Measurements from ENCODE around the gene SOX9.
"Not testable (repeated sequence)": the region's sequence is repeated elsewhere in the genome, so short reads cannot be mapped to it uniquely, and the experiment has no call there.

The SOX9 gene

DNA sequence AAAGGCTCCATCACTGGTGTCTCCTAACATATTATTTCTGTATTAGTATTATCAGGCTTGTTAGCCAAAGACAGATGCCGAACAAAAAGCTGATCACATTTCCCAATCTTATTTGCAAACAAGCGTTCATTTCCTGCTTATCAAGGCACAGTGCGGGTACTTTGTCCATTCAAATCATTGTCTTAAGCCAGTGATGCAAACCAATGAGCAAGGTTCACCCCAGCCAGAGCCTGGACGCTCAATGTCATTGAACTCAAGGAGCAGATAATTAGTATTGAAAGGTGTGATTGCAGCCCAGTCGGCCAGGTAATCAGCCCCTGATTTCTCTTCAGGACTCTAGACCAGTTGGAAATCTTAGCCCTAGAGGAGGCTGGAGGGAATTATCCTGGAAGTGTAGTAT lies 20.4 kb upstream of the SOX9 start:
- no peak for DNase-seq
- no peak for TF ChIP-seq GATA1 (IDR thresholded peaks at IDR 0.05; ENCODE audit: low read depth, low read length)
- no peak for TF ChIP-seq POLR2A (IDR thresholded peaks at IDR 0.05; ENCODE audit: low read length)

DNA sequence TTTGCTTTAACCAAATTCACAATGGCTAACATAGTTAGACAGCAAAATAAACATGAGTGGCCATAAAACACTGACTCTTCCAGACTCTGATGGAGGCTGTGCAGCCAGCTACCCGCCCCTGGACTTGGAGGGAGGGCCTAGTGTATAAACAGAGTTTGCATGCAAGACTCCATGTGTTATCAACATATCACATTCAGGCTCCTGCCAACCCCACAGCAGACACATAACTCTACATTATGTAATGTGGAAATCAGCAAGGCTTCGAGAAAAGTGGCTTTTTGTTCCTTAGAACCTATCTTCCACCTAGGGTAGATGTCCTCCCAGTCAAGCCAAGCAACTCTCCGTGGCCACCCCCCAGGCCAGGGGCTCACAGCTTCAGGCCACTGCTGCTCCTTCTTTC lies 19.3 kb upstream of the SOX9 start:
- TF ChIP-seq GATA1 (IDR thresholded peaks at IDR 0.05; ENCODE audit: low read depth, low read length) (no peak), POLR2A (IDR thresholded peaks at IDR 0.05; ENCODE audit: low read length) (no peak)

GRCh38 chr17:72102366-72102765 lies 18.5 kb upstream of the SOX9 start:
- no peak for DNase-seq
- TF ChIP-seq GATA1 (IDR thresholded peaks at IDR 0.05; ENCODE audit: low read depth, low read length): no peak
- TF ChIP-seq POLR2A (IDR thresholded peaks at IDR 0.05; ENCODE audit: low read length): no peak

More for the DNA sequence above, 19.3 kb upstream of the SOX9 start:
- DNase-seq: no peak

GRCh38 chr17:72104164-72104862 lies 16.5 kb upstream of the SOX9 start:
- no peak for DNase-seq
- no peak for TF ChIP-seq GATA1 (IDR thresholded peaks at IDR 0.05; ENCODE audit: low read depth, low read length)
- TF ChIP-seq POLR2A (IDR thresholded peaks at IDR 0.05; ENCODE audit: low read length): no peak

- TF ChIP-seq POLR2A (IDR thresholded peaks at IDR 0.05; ENCODE audit: low read length) (no peak), GATA1 (IDR thresholded peaks at IDR 0.05; ENCODE audit: low read depth, low read length) (no peak)
- no peak for DNase-seq
Measured at GRCh38 chr17:72104863-72105234, 16.0 kb upstream of the SOX9 start.

GRCh38 chr17:72107100-72107499 lies 13.7 kb upstream of the SOX9 start:
- no peak for DNase-seq
- no peak for TF ChIP-seq GATA1 (IDR thresholded peaks at IDR 0.05; ENCODE audit: low read depth, low read length)

GRCh38 chr17:72110231-72110941 lies 10.4 kb upstream of the SOX9 start:
- TF ChIP-seq GATA1 (IDR thresholded peaks at IDR 0.05; ENCODE audit: low read depth, low read length): no peak
- DNase-seq: no peak

DNA sequence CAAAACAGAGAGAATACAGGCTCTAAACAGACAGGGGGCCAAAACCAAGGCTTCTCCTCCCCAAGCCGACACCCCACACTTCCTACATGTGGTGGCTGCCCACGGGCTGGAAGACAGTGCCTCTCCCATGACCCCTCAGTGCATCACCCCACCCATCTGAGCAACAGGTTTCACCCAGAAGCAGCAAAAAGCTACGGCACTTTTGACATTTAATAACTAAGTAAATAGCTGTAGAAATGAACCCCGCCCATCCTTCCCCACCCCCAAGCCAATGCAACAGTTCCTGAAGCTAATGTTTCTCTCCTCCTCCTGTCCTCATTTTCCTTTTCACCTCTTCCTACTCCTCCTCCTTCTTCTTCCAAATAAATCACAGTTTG lies 9.9 kb upstream of the SOX9 start:
- no peak for DNase-seq
- no peak for TF ChIP-seq GATA1 (IDR thresholded peaks at IDR 0.05; ENCODE audit: low read depth, low read length)
- TF ChIP-seq POLR2A (IDR thresholded peaks at IDR 0.05; ENCODE audit: low read length): no peak

DNA sequence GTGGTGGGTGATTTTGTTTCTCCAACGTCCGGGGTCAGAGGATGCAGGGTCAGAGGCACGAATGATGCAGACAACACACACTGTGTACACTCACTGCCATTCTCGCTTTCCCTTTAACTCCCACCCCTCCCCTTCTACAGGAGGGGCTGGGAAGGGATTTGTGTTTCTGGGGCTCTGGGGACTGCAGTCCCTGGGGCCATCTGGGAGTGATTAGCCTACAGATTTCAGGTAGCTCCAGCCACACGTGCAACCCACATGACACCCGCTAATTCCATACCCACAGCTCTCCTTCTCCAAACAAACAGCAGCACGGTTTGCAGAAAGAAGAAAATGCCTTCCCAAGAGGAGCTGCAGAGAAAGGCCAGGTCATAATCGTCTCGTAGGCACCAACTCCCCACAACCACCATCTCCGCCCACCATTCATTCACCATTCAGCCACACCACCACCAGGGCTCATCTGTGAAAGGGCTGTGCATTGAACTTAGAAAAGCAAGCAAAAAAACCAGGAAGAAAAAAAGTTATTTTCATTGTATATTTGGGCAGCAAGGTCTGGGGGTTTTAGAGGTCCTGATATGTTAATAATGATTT lies 9.4 kb upstream of the SOX9 start:
- no peak for DNase-seq
- TF ChIP-seq POLR2A (IDR thresholded peaks at IDR 0.05; ENCODE audit: low read length): no peak
- TF ChIP-seq GATA1 (IDR thresholded peaks at IDR 0.05; ENCODE audit: low read depth, low read length): no peak

DNA sequence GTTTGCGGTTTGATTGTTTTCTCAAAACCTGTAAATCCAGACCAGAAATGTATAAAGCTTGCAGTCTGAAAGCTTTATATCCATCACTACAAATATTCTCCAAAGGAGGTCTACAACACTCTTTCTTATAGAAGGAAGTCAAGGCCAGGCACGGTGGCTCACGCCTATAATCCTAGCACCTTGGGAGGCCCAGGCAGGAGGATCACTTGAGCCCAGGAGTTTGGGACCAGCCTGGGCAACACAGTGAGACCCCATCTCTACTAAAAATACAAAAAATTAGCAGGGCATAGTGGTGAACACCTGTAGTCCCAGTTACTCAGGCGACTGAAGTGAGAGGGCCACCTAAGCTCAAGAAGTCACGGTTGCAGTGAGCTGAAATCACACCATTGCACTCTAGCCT lies 8.9 kb upstream of the SOX9 start:
- not testable (repeated sequence) for DNase-seq

GRCh38 chr17:72113751-72114150 lies 7.1 kb upstream of the SOX9 start:
- DNase-seq: no peak
- TF ChIP-seq GATA1 (IDR thresholded peaks at IDR 0.05; ENCODE audit: low read depth, low read length): no peak
- TF ChIP-seq POLR2A (IDR thresholded peaks at IDR 0.05; ENCODE audit: low read length): no peak

- no peak for DNase-seq
- TF ChIP-seq GATA1 (IDR thresholded peaks at IDR 0.05; ENCODE audit: low read depth, low read length): no peak
- TF ChIP-seq POLR2A (IDR thresholded peaks at IDR 0.05; ENCODE audit: low read length): no peak
Measured at GRCh38 chr17:72115781-72116525, 4.9 kb upstream of the SOX9 start.

- no peak for DNase-seq
- TF ChIP-seq GATA1 (IDR thresholded peaks at IDR 0.05; ENCODE audit: low read depth, low read length) (no peak), POLR2A (IDR thresholded peaks at IDR 0.05; ENCODE audit: low read length) (no peak)
Measured at GRCh38 chr17:72116661-72117521, 3.9 kb upstream of the SOX9 start.
